Fibroblast of skin of back (primary cell): ENCODE data around the gene PPFIA4. TPM values are rescaled to one million over a fixed set of nuclear protein-coding genes. Genes with fewer than 3 reads are reported as not detected.
"Not testable (repeated sequence)": the region's sequence is repeated elsewhere in the genome, so short reads cannot be mapped to it uniquely, and the experiment has no call there.

Experiments
- DNase-seq: peaks from one replicate; pipeline ENCODE4 v3.0.0-alpha.2; 2013
- polyA plus RNA-seq, 2 experiments: library from polyadenylated mRNA; unstranded; fragments of 120-200 nt; gene quantifications; one replicate each; pipeline ENCODE4 v1.2.1, GENCODE V29; 2013; ENCODE audit not compliant: insufficient read length in 2 of 2

PPFIA4 gene
- 14.9 TPM for polyA plus RNA-seq (2013, experiment 1 of 2; ENCODE audit: insufficient read length)
- polyA plus RNA-seq (2013, experiment 2 of 2; ENCODE audit: insufficient read length): 15.6 TPM

DNA sequence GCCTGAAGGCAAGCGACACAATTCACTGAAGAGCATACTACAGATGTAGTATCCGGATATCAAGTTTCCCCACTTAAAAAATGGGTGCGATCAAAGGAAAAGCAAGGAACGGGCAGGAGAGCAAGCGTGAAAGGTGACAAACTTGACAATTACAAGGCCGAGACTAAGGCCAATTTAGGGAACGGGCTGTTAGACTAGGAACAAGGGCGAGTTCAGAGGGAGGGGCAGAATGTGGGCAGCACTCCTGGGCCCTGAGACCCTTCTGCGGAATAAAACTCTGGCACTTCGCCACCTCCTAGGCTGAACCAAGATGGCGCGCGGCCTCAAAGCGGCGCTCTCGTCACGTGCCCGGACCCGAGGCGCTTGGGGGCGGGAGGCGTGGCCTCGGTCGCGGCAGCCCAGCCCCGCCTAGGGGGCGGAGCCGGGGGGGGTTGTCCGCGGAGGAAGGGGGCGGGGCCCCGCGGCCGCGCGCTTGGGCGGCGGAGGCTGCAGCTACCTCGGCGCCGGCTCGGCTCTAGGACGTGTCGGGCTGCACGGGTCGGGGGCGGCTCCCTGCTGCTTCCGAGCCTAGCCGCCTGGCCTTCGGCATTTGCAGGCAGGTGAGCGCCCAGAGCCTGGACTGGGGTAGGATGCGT, at the start of gene PPFIA4:
PPFIA4 (plus strand) TSS at position 461 of the 635 bp plus-strand sequence. CDS start 12,518 bp downstream, outside the sequence.
- peak; percentile 85 for DNase-seq

DNA sequence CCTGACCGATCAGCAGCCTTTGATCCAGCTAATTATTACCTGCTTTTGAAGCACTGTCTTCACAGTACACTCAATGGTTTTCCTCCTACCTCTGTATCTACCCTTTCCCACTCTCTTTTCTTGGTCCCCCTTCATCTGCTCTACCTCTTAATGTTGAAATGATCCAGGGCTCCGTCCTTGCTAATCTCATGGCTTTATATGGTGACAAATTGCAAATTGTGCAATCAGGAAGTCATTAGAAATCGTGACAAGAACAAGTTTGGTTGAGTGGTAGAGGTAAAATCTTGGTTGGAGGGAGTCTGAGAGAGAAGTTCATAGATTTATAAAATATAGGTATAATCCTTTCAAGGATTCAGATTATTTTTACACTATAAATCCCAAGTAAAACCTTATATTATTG, 49.7 kb upstream of the PPFIA4 start:
- DNase-seq: no peak

DNA sequence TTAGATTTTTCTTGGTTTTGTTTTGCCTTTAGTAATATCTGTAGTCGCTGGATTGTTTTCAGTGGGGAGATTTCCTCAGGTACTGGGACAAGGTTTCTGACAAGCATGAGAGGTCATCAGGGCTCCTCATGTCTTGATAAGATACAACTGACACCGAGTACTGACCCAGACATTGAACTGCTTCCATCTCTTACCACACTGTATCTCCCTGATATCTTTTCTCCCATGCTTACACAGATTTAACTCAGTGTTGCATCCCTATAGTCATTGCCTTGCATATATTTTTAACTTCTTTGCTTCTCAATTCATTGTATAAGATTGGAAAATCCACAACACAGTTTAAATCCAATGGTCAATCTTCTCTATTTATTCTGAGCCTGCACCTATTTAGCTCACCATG, 46.8 kb upstream of the PPFIA4 start:
- no peak for DNase-seq

DNA sequence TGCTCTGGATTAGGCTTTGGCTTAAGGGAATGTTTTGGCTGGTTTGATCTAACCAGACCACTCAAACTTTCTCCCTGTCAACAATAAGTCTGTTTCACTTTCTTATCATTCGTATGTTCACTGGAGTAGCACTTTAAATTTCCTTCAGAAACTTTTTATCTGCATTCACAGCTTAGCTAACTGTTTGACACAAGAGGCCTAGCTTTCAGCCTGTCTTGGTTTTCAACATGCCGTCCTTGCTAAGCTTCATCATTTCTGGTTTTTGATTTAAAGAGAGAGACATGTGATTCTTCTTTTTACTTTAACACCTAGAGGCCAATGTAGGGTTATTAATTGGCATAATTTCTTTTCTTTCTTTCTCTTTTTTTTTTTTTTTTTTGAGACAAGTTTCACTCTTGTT, 44.4 kb upstream of the PPFIA4 start:
- DNase-seq: no peak

DNA sequence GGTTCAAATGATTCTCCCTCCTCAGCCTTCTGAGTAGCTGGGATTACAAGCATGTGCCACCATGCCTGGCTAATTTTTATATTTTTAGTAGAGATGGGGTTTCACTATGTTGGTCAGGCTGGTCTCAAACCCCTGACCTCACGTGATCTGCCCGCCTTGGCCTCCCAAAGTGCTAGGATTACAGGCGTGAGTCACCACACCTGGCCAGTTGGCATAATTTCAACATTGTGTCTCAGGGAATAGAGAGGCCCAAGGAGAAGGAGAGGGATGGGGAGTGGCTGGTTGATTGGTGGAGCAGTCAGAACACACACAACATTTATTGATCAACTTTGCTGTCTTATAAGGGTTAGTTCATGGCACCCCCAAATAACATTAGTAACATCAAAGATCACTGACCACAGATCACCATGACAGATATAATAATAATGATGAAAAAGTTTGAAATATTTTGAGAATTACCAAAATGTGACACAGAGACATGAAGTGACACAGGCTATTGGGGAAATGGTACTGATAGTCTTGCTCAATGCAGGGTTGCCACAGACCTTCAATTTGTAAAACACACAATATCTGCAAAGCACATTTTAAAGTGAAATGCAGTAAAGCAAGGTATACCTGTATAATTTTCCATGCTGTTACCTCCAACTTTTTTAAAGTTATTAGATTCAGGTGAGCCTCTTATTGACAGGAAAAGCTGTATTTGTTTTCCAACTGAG, 43.4 kb upstream of the PPFIA4 start:
- DNase-seq: no peak

DNA sequence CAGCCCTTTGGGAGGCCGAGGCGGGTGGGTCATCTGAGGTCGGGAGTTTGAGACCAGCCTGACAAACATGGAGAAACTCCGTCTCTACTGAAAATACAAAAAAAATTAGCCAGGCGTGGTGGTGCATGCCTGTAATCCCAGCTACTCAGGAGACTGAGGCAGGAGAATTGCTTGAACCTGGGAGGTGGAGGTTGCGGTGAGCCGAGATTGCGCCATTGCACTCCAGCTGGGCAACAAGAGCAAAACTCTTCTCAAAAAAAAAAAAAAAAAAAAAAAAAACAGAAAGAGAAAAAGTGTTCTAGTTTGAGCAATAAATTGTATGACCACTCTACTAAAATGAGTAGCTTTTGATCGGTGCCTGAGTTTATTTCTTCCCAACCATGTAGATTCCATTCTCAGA, 40.2 kb upstream of the PPFIA4 start:
- DNase-seq: not testable (repeated sequence)

DNA sequence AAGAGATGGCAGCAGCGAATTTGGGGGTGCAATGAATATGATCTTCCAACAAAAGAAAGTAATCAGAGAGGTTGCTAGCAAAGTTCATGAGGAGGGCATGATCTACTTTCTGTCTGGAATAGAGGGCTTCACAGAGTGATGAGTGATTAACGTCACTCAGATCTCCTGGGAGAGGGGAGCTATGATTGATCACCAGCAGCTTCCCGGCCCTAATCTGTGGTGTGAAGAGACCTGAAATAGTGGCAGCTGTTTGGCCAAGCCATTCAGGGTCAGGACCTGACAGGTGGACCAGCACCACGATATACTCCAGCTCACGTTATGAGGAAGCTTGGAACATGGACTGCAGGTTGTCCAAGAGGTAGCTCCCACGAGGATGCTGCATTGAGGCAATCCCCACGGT, 39.0 kb upstream of the PPFIA4 start:
- DNase-seq: no peak

DNA sequence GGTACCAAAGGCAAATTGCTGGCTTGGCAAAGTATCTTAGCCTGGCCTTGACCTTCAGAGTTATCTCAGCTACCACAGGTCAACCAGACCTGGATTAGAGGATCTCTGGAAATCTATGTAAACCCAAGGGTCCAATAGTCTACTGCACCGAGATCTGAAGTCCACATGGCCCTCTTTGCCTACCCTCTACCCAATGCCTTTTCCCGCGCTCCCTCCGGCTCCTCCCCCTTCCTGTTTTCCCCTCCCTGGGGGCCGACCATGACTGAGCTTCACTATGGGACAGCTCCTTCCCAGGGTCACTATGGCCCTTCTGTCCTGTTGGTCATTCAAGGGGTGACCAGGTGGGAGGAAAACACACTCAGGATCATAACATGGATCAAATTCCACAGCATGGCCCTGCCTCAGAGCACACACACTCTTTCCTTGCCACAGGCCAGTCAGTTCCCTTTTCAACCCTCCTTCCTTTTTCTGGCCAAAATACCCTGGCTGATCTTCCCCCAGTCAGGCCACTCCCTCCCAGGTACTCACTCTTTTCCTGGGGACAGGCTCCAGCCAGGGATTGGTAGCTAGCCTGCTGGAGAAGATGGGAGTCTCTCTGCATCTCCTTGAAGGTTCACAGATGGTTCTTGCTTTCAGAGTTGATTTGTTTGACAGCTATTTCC, 38.2 kb upstream of the PPFIA4 start:
- no peak for DNase-seq

DNA sequence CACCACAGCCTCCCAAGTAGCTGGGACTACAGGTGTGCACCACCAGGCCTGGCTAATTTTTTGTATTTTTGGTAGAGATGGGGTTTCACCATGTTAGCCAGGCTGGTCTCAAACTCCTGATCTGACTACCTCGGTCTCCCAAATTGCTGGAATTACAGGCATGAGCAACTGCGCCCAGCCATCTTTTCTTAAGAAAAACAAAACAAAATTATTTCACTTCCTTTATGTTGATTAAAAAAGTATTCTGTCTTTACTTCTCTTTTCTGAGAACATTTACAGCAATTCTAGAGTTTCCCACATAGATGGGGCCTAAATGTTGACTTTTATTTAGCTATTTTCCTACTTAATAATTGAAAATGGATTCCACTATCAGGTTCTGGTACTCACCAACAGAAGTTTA, 36.4 kb upstream of the PPFIA4 start:
- DNase-seq: no peak

DNA sequence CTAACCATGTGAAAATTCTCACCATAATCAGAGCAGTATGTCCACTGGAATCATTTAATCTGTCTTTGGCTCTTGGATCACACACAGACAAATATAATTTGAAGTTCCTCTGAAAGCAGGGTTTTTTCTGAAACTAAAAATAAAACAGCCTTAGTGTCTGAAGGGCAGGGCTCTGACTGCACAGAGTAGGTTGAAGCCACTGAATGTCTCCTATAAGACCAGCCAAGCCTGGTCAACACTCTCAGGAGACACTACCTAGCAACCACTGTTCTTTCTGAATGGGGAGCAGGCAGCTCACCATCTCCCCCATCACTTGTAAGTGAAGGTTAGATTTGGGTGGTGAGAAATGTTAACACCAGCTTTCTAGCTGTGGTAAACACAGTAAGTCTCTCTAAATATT, 35.2 kb upstream of the PPFIA4 start:
- no peak for DNase-seq

DNA sequence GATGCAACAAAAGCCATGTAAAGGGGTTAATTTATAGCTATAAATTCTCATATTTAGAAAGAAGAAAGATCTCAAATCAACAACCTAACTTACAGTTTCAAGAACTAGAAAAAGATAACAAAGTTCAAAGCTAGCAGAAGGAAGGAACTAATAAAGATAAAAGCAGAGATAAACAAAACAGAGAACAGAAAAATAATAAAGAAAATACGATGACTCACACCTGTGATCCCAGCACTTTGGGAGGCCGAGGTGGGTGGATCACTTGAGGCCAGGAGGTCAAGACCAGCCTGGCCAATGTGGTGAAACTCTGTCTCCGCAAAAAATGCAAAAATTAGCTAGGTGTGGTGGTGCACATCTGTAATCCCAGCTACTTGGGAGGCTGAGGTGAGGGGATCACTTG, 31.5 kb upstream of the PPFIA4 start:
- no peak for DNase-seq

DNA sequence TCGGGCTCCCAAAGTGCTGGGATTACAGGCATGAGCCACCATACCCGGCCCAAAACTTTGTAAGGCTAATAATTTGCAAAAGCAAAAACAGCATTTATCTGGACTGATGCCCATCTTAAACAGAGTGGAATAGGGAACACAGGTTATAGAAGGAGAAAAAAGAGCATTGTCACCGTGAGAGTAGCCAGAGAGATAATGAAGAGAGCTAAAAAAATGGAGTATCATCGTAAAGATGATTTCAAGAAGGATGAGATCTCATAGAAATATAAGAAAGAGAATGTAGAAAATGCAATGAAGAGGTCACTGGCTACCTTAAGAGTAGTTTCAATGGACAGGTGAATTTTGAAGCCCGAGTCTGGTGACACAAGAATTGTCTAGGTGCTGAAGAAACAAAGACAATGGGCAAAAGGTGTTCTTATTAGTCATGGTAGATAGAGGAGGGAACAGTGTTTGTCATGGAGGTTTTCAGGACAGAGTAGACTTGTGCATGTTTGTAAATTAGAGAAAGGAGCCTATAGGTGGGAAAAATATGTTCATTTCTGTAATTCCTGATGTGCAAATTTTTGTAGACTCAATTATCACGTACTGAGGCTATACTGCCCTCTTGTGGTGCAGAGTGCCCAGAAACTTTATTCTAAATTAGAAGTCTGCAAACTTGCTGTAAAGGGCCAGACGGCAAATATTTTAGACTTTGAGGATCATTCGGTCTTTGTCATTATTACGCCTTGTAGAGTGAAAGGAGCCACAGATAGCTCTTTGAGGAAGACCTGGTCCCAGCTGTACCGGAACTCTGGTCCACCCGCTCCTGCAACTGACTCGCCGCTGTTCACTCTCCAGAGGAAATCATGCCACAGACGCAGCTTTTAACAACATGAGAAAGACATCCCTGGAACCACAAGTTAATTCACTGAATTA, 27.2 kb upstream of the PPFIA4 start:
- peak; percentile 39 for DNase-seq

DNA sequence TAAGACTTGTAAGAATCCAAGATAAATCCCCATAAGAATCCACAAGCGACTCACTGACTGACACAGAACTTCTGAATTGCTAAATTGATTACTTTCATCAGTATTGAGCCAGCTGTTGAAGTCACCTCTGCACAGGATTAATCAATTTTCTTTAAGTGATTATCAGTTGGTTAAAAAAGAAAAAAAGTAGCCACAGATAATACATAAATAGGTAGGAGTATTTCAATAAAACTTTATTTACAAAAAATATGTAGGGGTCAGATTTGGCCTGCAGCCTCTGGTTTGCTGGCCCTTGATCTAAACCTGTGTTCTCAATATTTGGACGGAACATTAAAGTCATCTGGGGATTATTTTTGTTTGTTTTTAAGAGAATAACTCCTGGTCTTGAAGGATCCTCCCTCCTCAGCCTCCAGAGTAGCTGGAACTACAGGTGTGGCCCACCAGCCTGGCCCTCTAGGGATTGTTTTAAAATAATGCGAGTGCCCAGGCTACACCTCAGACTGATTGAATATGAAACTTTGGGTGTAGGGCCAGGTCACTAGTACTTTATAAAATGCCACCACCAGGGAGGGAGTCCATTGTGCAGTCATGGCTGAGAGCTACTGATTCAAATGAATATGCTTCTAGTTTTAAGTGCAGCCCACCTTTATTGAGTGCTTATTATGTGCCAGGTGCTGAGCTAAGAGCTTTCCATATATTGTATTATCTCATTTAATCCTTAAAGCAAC, 25.9 kb upstream of the PPFIA4 start:
- DNase-seq: no peak

DNA sequence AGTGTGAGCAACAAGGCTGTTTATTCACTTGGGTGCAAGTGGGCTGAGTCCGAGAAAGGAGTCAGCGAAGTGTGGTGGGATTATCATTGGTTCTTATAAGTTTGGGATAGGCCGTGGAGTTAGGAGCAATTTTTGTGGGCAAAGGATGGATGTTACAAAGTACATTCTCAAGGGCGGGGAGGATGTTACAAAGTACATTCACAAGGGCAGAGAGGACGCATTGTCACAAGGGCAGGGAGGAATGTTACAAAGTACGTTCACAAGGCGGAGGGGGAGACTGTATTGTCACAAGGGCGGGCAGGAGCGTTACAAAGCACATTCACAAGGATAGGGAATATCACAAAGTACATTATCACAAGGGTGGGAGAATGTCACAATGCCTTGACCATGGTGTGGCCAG, 24.3 kb upstream of the PPFIA4 start:
- DNase-seq: no peak

DNA sequence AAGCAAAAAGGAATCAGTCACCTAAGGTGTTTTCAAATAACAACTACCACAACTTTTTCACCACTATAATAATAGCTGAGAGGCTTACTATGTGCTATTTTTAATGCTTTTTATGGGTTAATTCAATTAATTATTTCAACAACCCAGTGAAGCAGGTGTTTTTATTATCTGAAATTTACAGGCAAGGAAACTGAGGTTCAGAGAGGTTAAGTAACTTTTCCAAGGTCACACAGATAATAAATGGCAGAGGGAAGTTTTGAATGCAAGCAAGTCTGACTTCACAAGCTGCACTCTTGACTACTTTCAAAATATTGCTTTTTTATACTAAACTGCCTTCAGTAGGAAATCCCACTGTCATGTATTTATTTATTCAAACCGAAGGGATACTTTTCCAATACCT, 23.3 kb upstream of the PPFIA4 start:
- no peak for DNase-seq

DNA sequence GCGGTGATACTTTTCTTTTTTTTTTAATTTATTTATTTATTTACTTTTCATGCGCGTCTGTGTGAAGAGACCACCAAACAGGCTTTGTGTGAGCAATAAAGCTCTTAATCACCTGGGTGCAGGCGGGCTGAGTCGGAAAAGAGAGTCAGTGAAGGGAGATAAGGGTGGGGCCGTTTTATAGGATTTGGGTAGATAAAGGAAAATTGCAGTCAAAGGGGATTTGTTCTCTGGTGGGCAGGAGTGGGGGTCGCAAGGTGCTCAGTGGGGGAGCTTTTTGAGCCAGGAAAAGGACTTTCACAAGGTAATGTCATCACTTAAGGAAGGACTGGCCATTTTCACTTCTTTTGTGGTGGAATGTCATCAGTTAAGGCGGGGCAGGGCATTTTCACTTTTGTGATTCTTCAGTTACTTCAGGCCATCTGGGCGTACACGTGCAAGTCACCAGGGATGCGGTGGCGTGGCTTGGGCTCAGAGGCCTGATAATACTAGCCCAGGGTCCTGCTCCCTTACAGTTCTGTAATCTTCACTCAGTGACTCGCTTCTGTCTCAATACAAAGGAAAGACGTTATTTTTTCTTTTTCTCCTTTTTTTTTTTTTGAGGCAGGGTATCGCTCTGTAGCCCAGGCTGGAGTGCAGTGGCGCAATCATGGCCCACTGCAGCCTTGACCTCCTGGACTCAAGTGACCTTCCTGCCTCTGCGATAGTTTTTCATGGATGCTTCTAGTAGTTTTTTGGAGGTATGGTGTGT, 20.7 kb upstream of the PPFIA4 start:
- not testable (repeated sequence) for DNase-seq

DNA sequence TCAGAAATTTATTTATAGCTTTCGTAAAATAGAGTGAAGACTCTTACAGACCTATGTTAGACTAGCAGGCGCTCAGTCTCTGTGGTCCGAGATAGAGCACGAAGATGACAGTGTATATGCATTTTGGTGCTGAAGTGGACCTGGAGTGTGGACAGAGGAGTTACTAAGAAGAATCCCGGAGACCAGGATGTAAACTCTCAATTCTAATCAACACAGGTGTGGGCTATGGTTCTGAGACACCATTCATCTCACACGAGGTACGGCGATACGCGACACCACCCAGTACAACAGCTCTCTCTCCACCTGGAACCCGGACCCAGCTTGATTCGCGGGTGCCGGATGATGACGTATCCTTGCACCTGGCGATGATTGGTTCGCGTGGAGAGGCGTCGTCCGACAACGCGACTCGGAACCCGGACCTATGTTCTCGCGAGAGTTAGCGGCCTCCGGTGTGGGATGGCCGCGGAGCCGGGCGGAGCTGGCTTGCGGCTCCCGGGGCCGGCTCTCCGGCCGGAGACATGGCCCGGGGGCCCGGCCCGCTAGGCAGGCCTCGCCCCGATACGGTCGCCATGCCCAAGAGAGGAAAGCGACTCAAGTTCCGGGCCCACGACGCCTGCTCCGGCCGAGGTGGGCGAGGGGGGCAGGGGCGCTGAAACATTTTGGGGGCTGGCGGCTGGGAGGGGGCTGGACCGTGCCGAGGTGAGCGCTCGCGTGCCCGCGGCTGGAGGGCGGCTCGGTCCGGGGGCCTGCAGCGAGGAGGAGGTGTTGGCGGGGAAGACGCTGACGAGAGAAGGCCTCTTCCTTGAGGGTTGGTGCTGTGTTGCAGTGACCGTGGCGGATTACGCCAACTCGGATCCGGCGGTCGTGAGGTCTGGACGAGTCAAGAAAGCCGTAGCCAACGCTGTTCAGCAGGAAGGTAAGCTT, 19.1 kb upstream of the PPFIA4 start, which contains the start of gene TMEM183A:
TMEM183A (plus strand) TSS at position 427 of the 924 bp plus-strand sequence; CDS start at position 519, 92 bp downstream.
- DNase-seq: peak; percentile 97

DNA sequence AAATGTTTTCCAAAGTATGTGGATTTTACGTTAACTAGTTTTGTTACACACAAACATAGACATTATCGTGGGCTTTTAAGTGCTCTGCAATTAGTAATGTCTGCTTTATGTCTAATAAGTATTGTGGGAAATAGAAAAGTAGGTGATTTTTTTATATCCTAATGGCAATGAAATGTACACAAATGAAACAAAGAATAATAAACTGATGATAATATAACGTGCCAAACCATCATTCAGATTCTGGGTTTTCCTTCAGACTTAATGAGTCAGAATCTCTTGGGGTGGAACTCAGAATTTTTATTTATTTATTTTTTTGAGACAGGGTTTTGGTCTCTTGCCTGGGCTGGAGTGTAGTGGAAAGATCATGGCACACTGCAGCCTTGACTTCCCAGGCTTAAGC, 17.1 kb upstream of the PPFIA4 start:
- no peak for DNase-seq

DNA sequence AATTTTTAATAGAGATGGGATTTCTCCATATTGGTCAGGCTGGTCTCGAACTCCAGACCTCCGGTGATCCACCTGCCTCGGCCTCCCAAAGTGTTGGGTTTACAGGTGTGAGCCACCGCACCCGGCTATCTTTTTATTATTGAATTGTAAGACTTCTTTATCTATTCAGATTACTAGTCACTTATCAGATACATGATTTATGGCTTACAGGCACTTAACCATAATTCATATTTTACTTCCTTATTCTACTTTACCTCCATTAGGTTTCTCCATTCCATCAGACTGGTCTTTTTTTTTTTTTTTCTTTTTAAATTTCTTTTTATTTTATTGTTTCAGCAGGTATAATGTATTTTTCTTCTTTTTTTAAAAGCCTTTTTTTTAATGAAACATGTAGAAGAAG, 14.7 kb upstream of the PPFIA4 start:
- no peak for DNase-seq

DNA sequence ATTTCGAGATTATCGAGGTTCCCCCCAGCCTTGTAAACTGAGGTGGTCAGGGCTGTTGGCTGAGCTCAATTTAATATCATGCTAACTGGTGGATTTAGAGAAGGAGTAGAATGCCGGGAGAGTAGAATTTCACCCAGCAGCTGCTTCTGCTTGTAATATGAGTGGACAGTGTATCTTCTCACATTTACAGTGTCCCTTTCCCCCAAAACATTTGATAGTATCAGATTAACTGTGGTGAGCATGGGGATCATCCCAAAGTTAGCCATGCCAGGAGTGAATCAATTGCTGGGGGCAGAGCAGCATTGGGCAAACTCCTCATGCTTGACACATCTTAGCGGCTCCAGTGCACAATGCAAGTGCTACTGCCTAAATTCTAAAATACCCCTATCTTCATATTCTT, 9.2 kb upstream of the PPFIA4 start:
- DNase-seq: no peak
